Stomach (tissue), 9 donors: Measurements from ENCODE around the gene TMCO4. TPM values are rescaled to one million over a fixed set of nuclear protein-coding genes. Genes with fewer than 3 reads are reported as not detected.
"Not testable (repeated sequence)": the region's sequence is repeated elsewhere in the genome, so short reads cannot be mapped to it uniquely, and the experiment has no call there.

Source experiments
- DNase-seq, 2 donors: peaks; one replicate each; pipeline versions ENCODE4 v3.0.0 to v3.0.0-alpha.2; 2013 to 2019
- H3K27ac ChIP-seq, 5 donors: fragments of 200-600 bp in 4 of 5; sonication (generic) in 4 of 5; one replicate each; pipeline ENCODE4 v1.5.1; 2013 to 2019; ENCODE audit warnings: mild to moderate bottlenecking in 1 of 5, moderate library complexity in 1 of 5
- H3K27me3 ChIP-seq, 3 donors: fragments of 200-600 bp; sonication (generic); one replicate each; pipeline ENCODE4 v1.5.1; 2017 to 2019; ENCODE audit warnings: mixed run types in 1 of 3
- H3K36me3 ChIP-seq, 4 donors: fragments of 200-600 bp; sonication (generic); 1 replicate in 3 of 4; 2 replicates in 1 of 4; pipeline ENCODE4 v1.5.1; 2016 to 2019
- H3K4me1 ChIP-seq, 4 donors: fragments of 200-600 bp; sonication (generic); one replicate each; pipeline ENCODE4 v1.5.1; 2016 to 2019
- H3K4me3 ChIP-seq, 4 donors: fragments of 200-600 bp; sonication (generic) in 3 of 4; one replicate each; pipeline ENCODE4 v1.5.1; 2016 to 2019; ENCODE audit warnings: mild to moderate bottlenecking in 1 of 4
- H3K9me3 ChIP-seq, 4 donors: fragments of 200-600 bp; sonication (generic); one replicate each; pipeline ENCODE4 v1.5.1; 2016 to 2019
- EP300 ChIP-seq: sonication (generic); formaldehyde crosslinking; IDR thresholded peaks from one replicate; pipeline ENCODE4 v1.6.1; 2017; ENCODE audit warnings: antibody characterized with exemption
- POLR2A ChIP-seq, 4 donors: fragments of 450-650 bp; IDR thresholded peaks; one replicate each; pipeline ENCODE4 v1.6.1; 2016; ENCODE audit warnings: antibody characterized with exemption in 4 of 4, control low read depth in 2 of 4, mild to moderate bottlenecking in 1 of 4, moderate library complexity in 1 of 4
- POLR2AphosphoS5 ChIP-seq, 3 donors: sonication (generic); formaldehyde crosslinking; IDR thresholded peaks; one replicate each; pipeline ENCODE4 v1.6.1; 2016; ENCODE audit warnings: antibody characterized with exemption in 3 of 3
- WGBS, 5 donors: extraction: QIAGEN DNeasy Blood & Tissue Kit in 3 of 5; methylation state at CpG; one replicate each; pipeline versions ENCODE4 v1.1.5 to v1.1.7; 2013 to 2018; 5-methylcytosine and 5-hydroxymethylcytosine counted together
- intact Hi-C: fragments of 100-400 bp; cut with DNase I; formaldehyde crosslinking; loops from one replicate; pipeline ENCODE4 v1.15.1; 2023; ENCODE audit warnings: low total_unique reads
- polyA plus RNA-seq, 3 donors: library from polyadenylated mRNA; stranded (reverse); fragments of 200-250 nt; gene quantifications; one replicate each; pipeline ENCODE4 v1.2.3, GENCODE V29; 2013
- total RNA-seq, 5 donors: library from RNA; depleted of rRNA; stranded (reverse); fragments of >200 nt; gene quantifications; one replicate each; pipeline versions ENCODE4 v1.1.0 to v1.2.3, GENCODE V29; 2014 to 2016
- TF ChIP-seq, protein P1 (sequence below), 7 experiments: fragments of 450-650 bp in 4 of 7; fragments of 200-600 bp in 3 of 7; sonication (generic) in 3 of 7; IDR thresholded peaks; one replicate each; pipeline ENCODE4 v1.5.1; 2016 to 2019; ENCODE audit warnings: antibody characterized with exemption in 7 of 7, control low read depth in 2 of 7, mild to moderate bottlenecking in 1 of 7
- donor health status: healthy with polysubstance abuse.
- donor health status: Bipolar disorder and iron deficiency.
- donor health status: healthy.

Gene TMCO4
- total and polyA plus RNA-seq, 8 donors: 5.3 to 326 (median 24.2) TPM

DNA sequence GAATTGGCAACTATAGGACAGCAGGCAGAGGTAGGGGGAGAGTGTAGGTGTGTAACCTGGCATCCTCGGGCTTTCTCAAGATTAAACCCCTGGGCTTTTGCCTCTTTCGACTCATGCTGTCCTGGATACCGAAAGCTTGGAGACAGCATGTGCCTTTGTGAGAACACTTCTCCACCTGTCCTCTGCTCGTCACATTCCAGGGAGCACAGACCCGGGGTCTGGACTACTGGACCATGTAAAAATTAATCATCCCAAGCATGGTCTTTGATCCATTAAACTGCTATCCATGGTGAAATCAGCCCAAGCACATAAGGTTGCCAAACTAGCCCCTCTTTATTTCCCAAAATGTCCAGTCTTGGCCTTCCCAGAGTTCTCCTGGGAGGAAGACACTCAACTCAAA is 24.3 kb upstream of the TMCO4 start:
- Histone ChIP-seq H3K4me1 (peaks cover 0 to 13% (median 0%) of the 10 kb centered on the region in 4 donors), H3K27me3 (no peaks in the 10 kb centered on the region), H3K9me3 (no peaks in the 10 kb centered on the region), H3K27ac (no peak overlapping the region), H3K36me3 (no peaks in the 10 kb centered on the region), H3K4me3 (no peak overlapping the region)
- WGBS, 5 donors: 77 to 91% (median 87%) methylated on average over 5 of the region's 5 CpGs
- intact Hi-C loops: no loop called here
- DNase-seq: no peak
- TF ChIP-seq POLR2AphosphoS5 (IDR thresholded peaks at IDR 0.05) (no peak), EP300 (no peak), POLR2A (IDR thresholded peaks at IDR 0.05) (no peak)
- TF ChIP-seq, protein P1, sequence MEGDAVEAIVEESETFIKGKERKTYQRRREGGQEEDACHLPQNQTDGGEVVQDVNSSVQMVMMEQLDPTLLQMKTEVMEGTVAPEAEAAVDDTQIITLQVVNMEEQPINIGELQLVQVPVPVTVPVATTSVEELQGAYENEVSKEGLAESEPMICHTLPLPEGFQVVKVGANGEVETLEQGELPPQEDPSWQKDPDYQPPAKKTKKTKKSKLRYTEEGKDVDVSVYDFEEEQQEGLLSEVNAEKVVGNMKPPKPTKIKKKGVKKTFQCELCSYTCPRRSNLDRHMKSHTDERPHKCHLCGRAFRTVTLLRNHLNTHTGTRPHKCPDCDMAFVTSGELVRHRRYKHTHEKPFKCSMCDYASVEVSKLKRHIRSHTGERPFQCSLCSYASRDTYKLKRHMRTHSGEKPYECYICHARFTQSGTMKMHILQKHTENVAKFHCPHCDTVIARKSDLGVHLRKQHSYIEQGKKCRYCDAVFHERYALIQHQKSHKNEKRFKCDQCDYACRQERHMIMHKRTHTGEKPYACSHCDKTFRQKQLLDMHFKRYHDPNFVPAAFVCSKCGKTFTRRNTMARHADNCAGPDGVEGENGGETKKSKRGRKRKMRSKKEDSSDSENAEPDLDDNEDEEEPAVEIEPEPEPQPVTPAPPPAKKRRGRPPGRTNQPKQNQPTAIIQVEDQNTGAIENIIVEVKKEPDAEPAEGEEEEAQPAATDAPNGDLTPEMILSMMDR (IDR thresholded peaks at IDR 0.05): no peak

DNA sequence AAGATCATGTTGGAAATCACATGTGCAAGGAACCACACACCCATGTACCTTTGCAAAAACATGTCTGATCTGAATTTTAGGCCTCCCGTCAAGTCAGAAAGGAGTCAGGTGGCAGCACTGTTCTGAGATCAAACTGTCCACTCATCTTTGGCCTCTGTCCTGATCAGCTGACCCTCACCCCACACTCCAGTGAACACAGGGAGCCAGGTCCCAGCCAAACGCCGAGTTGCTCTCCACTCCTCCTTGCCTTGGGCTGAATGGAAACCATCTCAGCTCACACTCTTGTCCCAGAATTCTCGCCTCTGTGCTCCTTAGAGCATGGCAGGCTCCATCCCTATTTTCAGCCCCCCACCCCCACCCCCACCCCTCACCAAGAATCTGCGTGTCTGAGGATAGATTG is 20.0 kb upstream of the TMCO4 start:
- no peak for TF ChIP-seq POLR2A (IDR thresholded peaks at IDR 0.05)
- TF ChIP-seq POLR2AphosphoS5 (IDR thresholded peaks at IDR 0.05): no peak
- no peak for TF ChIP-seq EP300
- TF ChIP-seq, protein P1 (IDR thresholded peaks at IDR 0.05): no peak
- DNase-seq: no peak
- no peaks in the 10 kb centered on the region for H3K27me3 ChIP-seq
- H3K27ac ChIP-seq: no peak overlapping the region
- H3K4me1 ChIP-seq: peaks cover 9 to 13% (median 11%) of the 10 kb centered on the region in 4 donors
- no peaks in the 10 kb centered on the region for H3K9me3 ChIP-seq
- H3K36me3 ChIP-seq: no peaks in the 10 kb centered on the region
- no peak overlapping the region for H3K4me3 ChIP-seq
- intact Hi-C loops: no loop called here
- WGBS, 5 donors: 74 to 85% (median 78%) methylated on average over 5 of the region's 5 CpGs

DNA sequence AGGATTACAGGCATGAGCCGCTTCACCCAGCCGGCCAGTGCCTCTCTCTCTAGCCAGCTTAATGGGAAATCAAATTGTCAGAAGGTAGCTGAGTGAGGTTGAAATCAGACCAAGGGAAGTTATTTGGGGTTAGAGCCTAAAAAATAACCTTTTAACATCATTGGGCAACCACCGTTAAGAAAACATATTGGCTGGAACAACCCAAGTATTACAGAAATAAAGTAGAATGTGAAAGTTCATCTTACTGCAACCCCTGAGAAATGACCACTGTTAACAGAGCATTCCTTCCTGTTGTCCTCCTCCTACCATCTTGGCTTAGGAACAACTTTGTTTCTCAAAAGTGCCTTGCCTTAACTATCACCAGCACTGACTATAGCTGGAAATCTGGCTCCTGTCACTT is 18.6 kb upstream of the TMCO4 start:
- H3K36me3 ChIP-seq: no peaks in the 10 kb centered on the region
- TF ChIP-seq POLR2A (IDR thresholded peaks at IDR 0.05) (no peak), POLR2AphosphoS5 (IDR thresholded peaks at IDR 0.05) (no peak), EP300 (no peak)
- TF ChIP-seq, protein P1 (IDR thresholded peaks at IDR 0.05): no peak
- H3K4me1 ChIP-seq: peaks cover 13 to 17% (median 15%) of the 10 kb centered on the region in 4 donors
- H3K9me3 ChIP-seq: no peaks in the 10 kb centered on the region
- no peak overlapping the region for H3K4me3 ChIP-seq
- intact Hi-C loops: no loop called here
- no peaks in the 10 kb centered on the region for H3K27me3 ChIP-seq
- WGBS, 5 donors: 92 to 96% (median 94%) methylated on average over 3 of the region's 3 CpGs
- no peak overlapping the region for H3K27ac ChIP-seq
- no peak for DNase-seq

DNA sequence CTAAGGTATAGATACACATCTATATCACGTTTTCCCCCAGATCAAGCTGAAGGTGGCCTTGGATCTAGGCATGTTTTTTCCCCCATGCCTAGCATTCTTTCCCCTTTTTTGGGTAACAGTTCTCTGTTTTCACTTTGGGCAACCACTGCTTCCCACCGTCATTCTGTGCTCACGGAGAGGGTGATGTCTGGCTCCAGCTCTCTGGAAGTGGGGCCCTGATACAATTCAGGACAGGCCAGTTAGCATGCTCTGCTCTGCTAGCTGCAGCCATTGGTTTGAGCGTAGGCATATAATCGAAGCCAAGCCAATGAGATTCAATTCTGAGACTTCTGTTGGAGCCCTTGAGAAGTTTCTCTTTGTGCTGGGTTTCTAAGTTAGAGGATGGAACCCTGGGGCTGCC is 17.4 kb upstream of the TMCO4 start:
- DNase-seq: no peak
- Histone ChIP-seq H3K36me3 (no peaks in the 10 kb centered on the region), H3K4me3 (no peak overlapping the region), H3K4me1 (peaks cover 13 to 17% (median 15%) of the 10 kb centered on the region in 4 donors), H3K27ac (no peak overlapping the region), H3K9me3 (no peaks in the 10 kb centered on the region), H3K27me3 (no peaks in the 10 kb centered on the region)
- no peak for TF ChIP-seq POLR2A (IDR thresholded peaks at IDR 0.05)
- TF ChIP-seq, protein P1 (IDR thresholded peaks at IDR 0.05): no peak
- 82 to 90% (median 85%) methylated on average over 5 of the region's 5 CpGs for WGBS, 5 donors
- intact Hi-C loops: no loop called here

DNA sequence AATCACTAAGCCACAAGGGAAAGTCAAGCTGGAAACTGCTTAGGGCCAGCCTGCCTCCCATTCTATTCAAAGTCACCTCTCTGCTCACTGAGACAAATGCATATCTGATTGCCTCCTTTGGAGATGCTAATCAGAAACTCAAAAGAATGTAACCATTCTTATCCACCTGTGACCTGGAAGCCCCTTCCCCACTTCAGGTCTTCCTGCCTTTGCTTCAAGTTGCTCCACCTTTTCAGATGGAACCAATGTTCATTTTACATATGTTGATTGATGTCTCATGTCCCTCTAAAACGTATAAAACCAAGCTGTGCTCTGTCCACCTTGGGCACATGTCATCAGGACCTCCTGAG is 17.0 kb upstream of the TMCO4 start:
- intact Hi-C loops, H3K36me3 ChIP-seq, H3K4me3 ChIP-seq, H3K27me3 ChIP-seq, DNase-seq, H3K9me3 ChIP-seq: not testable (repeated sequence)
- WGBS, 5 donors: 43 to 71% (median 67%) methylated on average over 1 of the region's 1 CpG
- peak overlapping the region; percentile 64 to 88 (median 76) for H3K27ac ChIP-seq
- peaks cover 13 to 17% (median 15%) of the 10 kb centered on the region in 4 donors for H3K4me1 ChIP-seq
